Measurements from ENCODE around the gene GALNT2.

DNA sequence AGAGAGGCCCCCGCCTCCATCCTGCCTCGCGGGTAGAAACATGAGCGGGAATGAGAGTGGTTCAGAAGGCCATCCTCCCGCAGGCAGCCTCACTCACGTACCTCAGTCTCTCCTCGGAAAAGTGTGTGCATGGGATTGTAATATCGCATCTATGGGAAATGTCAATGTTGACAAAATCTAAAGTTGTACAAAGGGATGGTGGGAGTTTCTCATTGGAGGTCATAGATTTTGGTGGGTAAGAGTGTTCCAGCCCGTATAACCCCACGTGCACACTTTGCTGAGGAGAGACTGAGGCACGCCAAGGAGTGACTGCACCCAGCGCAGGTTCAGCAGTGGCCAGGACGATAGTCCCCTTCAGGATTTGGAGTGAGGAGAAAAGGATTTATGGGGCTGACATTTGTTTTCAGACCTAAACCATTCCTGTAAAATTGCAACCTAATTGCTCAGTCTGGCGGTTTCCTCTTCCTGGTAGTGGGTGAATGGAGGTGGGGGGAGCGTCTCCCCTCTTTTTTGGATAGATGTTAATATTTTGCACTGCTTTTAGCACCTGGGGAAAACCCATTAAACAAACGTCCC, 59.6 kb downstream of the GALNT2 start:
- TF ChIP-seq, protein P1, sequence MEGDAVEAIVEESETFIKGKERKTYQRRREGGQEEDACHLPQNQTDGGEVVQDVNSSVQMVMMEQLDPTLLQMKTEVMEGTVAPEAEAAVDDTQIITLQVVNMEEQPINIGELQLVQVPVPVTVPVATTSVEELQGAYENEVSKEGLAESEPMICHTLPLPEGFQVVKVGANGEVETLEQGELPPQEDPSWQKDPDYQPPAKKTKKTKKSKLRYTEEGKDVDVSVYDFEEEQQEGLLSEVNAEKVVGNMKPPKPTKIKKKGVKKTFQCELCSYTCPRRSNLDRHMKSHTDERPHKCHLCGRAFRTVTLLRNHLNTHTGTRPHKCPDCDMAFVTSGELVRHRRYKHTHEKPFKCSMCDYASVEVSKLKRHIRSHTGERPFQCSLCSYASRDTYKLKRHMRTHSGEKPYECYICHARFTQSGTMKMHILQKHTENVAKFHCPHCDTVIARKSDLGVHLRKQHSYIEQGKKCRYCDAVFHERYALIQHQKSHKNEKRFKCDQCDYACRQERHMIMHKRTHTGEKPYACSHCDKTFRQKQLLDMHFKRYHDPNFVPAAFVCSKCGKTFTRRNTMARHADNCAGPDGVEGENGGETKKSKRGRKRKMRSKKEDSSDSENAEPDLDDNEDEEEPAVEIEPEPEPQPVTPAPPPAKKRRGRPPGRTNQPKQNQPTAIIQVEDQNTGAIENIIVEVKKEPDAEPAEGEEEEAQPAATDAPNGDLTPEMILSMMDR (IDR thresholded peaks at IDR 0.05), result no peak
- TF ChIP-seq REST (IDR thresholded peaks at IDR 0.05; ENCODE audit: insufficient read depth in 1 of 2, low read depth in 2 of 2, low read length in 1 of 2), result no peak
- TF ChIP-seq POLR2AphosphoS5 (IDR thresholded peaks at IDR 0.05; ENCODE audit: low read depth, low read length), result no peak
